HK-2 (cell line): ENCODE data around the gene HPD.

Source experiments
- DNase-seq: peaks from one replicate; pipeline ENCODE4 v3.0.0-alpha.2; 2018; ENCODE audit not compliant: unreplicated experiment

Gene HPD

GRCh38 chr12:121811434-121812319, 47.0 kb downstream of the HPD start:
- peak; percentile 70 for DNase-seq

GRCh38 chr12:121810833-121811433, 47.7 kb downstream of the HPD start:
- DNase-seq, result no peak

GRCh38 chr12:121810234-121810817, 48.3 kb downstream of the HPD start:
- DNase-seq, result no peak

- no peak for DNase-seq
Observed at GRCh38 chr12:121809712-121810116, 48.9 kb downstream of the HPD start.

GRCh38 chr12:121808623-121809022, 50.0 kb downstream of the HPD start:
- no peak for DNase-seq

- DNase-seq, result no peak
Observed at GRCh38 chr12:121807642-121808347, 50.9 kb downstream of the HPD start.

GRCh38 chr12:121806546-121807423, 51.9 kb downstream of the HPD start:
- no peak for DNase-seq

- no peak for DNase-seq
Observed at GRCh38 chr12:121806009-121806545, 52.6 kb downstream of the HPD start.

GRCh38 chr12:121805171-121806008, 53.3 kb downstream of the HPD start:
- no peak for DNase-seq

GRCh38 chr12:121804417-121805111, 54.1 kb downstream of the HPD start:
- DNase-seq, result peak; percentile 70

- peak; percentile 74 for DNase-seq
Observed at GRCh38 chr12:121803861-121804416, 54.7 kb downstream of the HPD start, which contains the start of gene SETD1B. Gene SETD1B (plus strand): TSS chr12:121804009. CDS start chr12:121804738, 729 bp downstream.

GRCh38 chr12:121802843-121803698, 55.6 kb downstream of the HPD start:
- DNase-seq, result peak; percentile 91

GRCh38 chr12:121802485-121802842, 56.2 kb downstream of the HPD start:
- no peak for DNase-seq

- no peak for DNase-seq
Observed at GRCh38 chr12:121801595-121802484, 56.8 kb downstream of the HPD start.

GRCh38 chr12:121800694-121801594, 57.7 kb downstream of the HPD start:
- DNase-seq, result peak; percentile 75
